Activated naive CD4-positive, alpha-beta T cell treated with anti-CD3 and anti-CD28 coated beads, Interleukin-2, amount 10 ng/mL, durations not matched to agents 7 days and 5 days (primary cell): ENCODE measurements around the gene PRRT1B.
"Not testable (repeated sequence)": the region's sequence is repeated elsewhere in the genome, so short reads cannot be mapped to it uniquely, and the experiment has no call there.

Source experiments
- CTCF ChIA-PET: fragments of 350-600 bp; sonication (Branson Sonifier 250); formaldehyde crosslinking; loops from one replicate; lab custom pipeline; 2021; ENCODE audit warnings: antibody characterized with exemption; lab: Charles Lee
- DNase-seq: peaks from one replicate; pipeline ENCODE4 v3.0.0-alpha.2; 2020
- H3K27ac Mint-ChIP-seq: one replicate; pipeline ENCODE4 v1.8.0; 2021; ENCODE audit warnings: mild to moderate bottlenecking, moderate library complexity, mixed read lengths
- H3K27me3 Mint-ChIP-seq: one replicate; pipeline ENCODE4 v1.8.0; 2021; ENCODE audit warnings: mild to moderate bottlenecking, mixed read lengths
- H3K36me3 Mint-ChIP-seq: one replicate; pipeline ENCODE4 v1.8.0; 2021; ENCODE audit warnings: mixed read lengths
- H3K4me1 Mint-ChIP-seq: one replicate; pipeline ENCODE4 v1.8.0; 2021; ENCODE audit warnings: mixed read lengths
- H3K4me3 Mint-ChIP-seq: one replicate; pipeline ENCODE4 v1.8.0; 2021; ENCODE audit warnings: mild to moderate bottlenecking, moderate library complexity, mixed read lengths
- H3K9me3 Mint-ChIP-seq: one replicate; pipeline ENCODE4 v1.8.0; 2021; ENCODE audit warnings: mixed read lengths

Gene PRRT1B

DNA sequence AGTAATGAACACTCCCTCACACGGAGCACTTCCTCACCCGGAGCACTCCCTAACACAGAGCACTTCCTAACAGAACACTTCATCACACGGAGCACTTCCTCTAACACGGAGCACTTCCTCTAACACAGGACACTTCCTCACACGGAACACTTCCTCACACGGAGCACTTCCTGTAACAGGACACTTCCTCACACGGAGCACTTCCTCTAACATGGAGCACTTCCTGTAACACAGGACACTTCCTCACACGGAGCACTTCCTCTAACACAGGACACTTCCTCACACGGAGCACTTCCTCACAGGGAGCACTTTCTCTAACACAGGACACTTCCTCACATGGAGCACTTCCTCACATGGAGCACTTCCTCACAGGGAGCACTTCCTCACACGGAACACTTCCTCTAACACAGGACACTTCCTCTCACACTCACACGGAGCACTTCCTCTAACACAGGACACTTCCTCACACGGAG is 29.7 kb upstream of the PRRT1B start:
- H3K27ac Mint-ChIP-seq, CTCF ChIA-PET, H3K27me3 Mint-ChIP-seq, H3K4me1 Mint-ChIP-seq, DNase-seq, H3K9me3 Mint-ChIP-seq, H3K4me3 Mint-ChIP-seq: not testable (repeated sequence)
- peaks cover 53% of the 10 kb centered on the region for H3K36me3 Mint-ChIP-seq

DNA sequence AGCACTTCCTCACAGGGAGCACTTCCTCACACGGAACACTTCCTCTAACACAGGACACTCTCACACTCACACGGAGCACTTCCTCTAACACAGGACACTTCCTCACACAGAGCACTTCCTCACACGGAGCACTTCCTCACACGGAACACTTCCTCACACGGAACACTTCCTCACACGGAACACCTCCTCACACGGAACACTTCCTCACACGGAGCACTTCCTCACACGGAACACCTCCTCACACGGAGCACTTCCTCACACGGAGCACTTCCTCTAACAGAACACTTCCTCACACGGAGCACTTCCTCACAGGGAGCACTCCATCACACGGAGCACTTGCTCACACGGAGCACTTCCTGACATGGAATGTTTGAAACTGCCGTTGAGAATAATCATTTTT is 29.2 kb upstream of the PRRT1B start:
- CTCF ChIA-PET = no interaction called here
- Mint-ChIP-seq H3K36me3 (peaks cover 50% of the 10 kb centered on the region), H3K27ac (no peak overlapping the region), H3K4me3 (no peak overlapping the region), H3K27me3 (no peaks in the 10 kb centered on the region), H3K4me1 (no peaks in the 10 kb centered on the region), H3K9me3 (no peaks in the 10 kb centered on the region)
- DNase-seq = no peak

DNA sequence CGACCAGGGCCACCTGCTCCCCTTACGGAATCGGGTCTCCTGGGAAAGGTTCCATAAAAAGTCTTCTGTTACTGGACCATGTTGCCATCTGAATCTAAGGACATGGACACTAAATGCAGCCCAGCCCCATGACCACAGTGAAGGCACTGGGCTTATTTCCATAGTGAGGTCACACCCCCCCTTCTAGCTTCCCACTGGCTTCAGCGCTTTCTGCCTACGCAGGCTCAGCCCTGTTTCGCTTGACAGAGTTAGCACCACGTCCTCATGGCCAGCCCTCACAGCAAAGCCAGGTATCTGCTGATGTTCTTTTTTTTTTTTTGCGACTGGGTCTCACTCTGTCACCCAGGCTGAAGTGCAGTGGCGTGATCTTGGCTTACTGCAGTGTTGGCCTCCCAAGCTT is 28.4 kb upstream of the PRRT1B start:
- peaks cover 47% of the 10 kb centered on the region for H3K36me3 Mint-ChIP-seq
- no peaks in the 10 kb centered on the region for H3K9me3 Mint-ChIP-seq
- no peak for DNase-seq
- H3K4me3 Mint-ChIP-seq = no peak overlapping the region
- CTCF ChIA-PET = no interaction called here
- H3K4me1 Mint-ChIP-seq = no peaks in the 10 kb centered on the region
- H3K27me3 Mint-ChIP-seq = no peaks in the 10 kb centered on the region
- H3K27ac Mint-ChIP-seq = no peak overlapping the region

DNA sequence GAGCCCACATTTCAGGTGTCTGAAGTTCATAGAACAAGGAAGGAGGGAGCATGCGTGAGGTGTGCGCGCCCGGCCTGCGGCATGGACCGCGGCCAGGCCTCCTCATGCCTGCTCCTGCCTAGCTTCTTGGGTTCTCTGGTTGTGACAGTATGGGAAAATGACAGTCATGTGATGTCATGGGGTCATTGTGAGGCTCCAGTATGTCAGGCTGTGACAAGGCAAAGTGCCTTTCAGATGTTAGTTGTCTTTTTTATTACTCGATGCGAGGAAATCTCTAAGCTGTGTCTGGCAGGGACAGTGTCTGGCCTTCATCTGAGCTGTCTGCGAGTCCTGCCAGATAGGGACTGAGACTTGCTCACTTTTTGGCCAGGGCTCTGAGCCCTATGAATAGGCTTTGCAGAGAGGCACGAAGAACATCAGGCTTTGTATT is 27.5 kb upstream of the PRRT1B start:
- no peak for DNase-seq
- no peaks in the 10 kb centered on the region for H3K9me3 Mint-ChIP-seq
- no peak overlapping the region for H3K4me3 Mint-ChIP-seq
- peak overlapping the region; percentile 7 for H3K27ac Mint-ChIP-seq
- CTCF ChIA-PET = no interaction called here
- no peaks in the 10 kb centered on the region for H3K4me1 Mint-ChIP-seq
- no peaks in the 10 kb centered on the region for H3K27me3 Mint-ChIP-seq
- H3K36me3 Mint-ChIP-seq = peaks cover 50% of the 10 kb centered on the region

DNA sequence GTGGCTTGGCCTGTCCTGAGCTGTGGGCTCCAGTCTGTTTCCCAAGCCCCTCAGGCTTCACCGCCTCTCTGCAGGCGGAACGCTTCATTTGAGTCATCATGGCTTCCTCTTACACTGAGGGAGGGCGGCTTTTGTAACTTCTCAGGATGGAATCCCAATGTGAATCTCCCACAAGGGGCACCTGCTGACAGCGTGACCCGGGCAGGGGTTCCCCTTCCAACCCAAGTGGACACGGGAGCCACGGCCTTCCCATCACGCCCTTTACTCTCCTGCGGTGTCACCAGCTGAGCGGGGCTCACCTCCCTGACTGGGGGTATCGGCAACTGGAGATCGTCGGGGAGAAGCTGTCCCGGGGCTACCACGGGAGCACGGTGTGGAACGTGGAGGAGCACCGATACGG is 26.8 kb upstream of the PRRT1B start:
- Mint-ChIP-seq H3K27me3 (no peaks in the 10 kb centered on the region), H3K4me3 (no peak overlapping the region), H3K36me3 (peaks cover 51% of the 10 kb centered on the region), H3K4me1 (no peaks in the 10 kb centered on the region), H3K27ac (no peak overlapping the region), H3K9me3 (no peaks in the 10 kb centered on the region)
- CTCF ChIA-PET = interaction anchor here (1.1 kb wide), 1 partner anchor 13 kb away, joined by 3 read pairs; no protein-coding TSS in a partner anchor
- no peak for DNase-seq

DNA sequence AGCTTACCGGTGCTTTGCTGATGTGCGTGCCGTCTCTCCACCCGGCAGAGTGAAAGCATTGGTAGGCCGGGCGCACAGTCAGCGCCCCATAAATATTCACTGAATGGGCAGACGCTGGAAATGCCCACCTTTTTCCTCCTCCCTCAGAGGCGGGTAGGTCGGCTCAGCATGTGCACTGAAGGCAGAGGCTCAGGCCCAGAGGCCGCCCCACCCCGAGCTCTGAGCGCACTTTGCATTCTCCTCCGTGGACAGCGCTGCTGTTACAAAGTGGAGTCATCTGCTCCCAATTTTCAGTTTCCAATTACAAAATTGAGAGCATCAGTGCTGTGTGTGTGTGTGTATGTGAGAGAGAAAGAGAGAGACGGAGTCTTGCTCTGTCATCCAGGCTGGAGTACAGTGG is 24.8 kb upstream of the PRRT1B start:
- H3K27me3 Mint-ChIP-seq = no peaks in the 10 kb centered on the region
- H3K36me3 Mint-ChIP-seq = peaks cover 53% of the 10 kb centered on the region
- no peaks in the 10 kb centered on the region for H3K9me3 Mint-ChIP-seq
- no peak overlapping the region for H3K27ac Mint-ChIP-seq
- no peak overlapping the region for H3K4me3 Mint-ChIP-seq
- no peak for DNase-seq
- CTCF ChIA-PET = no interaction called here
- H3K4me1 Mint-ChIP-seq = no peaks in the 10 kb centered on the region

DNA sequence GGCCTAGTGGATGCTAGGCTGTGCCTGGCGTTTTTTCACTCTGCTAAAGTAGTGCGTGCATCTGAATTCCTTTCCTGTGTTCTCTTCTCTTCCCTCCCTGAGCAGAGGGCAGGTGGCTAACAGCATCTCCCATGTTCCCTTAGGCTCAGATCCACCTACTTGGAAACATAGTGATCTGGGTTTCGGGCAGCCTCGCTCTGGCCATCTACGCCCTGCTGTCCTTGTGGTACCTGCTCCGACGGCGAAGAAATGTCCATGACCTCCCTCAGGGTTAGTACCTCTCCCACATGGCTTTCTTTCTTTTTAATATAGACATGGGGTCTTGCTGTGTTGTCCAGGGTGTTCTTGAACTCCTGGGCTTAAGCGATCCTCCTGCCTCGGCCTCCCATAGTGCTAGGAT is 24.1 kb upstream of the PRRT1B start:
- no peaks in the 10 kb centered on the region for H3K9me3 Mint-ChIP-seq
- H3K27ac Mint-ChIP-seq = no peak overlapping the region
- no peaks in the 10 kb centered on the region for H3K27me3 Mint-ChIP-seq
- H3K36me3 Mint-ChIP-seq = peaks cover 60% of the 10 kb centered on the region
- DNase-seq = no peak
- H3K4me3 Mint-ChIP-seq = no peak overlapping the region
- CTCF ChIA-PET = no interaction called here
- no peaks in the 10 kb centered on the region for H3K4me1 Mint-ChIP-seq

DNA sequence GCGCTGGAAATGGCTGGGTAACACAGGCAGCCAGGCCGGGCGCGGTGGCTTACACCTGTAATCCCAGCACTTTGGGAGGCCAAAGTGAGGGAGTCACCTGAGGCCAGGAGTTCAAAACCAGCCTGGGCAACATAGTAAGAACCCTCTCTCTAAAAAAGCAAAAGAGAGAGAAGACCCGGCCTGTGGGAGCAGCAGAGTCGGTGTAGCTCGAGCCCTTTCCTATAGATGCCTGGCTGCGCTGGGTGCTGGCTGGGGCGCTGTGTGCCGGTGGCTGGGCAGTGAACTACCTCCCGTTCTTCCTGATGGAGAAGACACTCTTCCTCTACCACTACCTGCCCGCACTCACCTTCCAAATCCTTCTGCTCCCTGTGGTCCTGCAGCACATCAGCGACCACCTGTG is 23.5 kb upstream of the PRRT1B start:
- Mint-ChIP-seq H3K27ac (no peak overlapping the region), H3K27me3 (no peaks in the 10 kb centered on the region), H3K4me1 (no peaks in the 10 kb centered on the region), H3K9me3 (no peaks in the 10 kb centered on the region), H3K4me3 (no peak overlapping the region), H3K36me3 (peaks cover 66% of the 10 kb centered on the region)
- no peak for DNase-seq
- CTCF ChIA-PET = no interaction called here

DNA sequence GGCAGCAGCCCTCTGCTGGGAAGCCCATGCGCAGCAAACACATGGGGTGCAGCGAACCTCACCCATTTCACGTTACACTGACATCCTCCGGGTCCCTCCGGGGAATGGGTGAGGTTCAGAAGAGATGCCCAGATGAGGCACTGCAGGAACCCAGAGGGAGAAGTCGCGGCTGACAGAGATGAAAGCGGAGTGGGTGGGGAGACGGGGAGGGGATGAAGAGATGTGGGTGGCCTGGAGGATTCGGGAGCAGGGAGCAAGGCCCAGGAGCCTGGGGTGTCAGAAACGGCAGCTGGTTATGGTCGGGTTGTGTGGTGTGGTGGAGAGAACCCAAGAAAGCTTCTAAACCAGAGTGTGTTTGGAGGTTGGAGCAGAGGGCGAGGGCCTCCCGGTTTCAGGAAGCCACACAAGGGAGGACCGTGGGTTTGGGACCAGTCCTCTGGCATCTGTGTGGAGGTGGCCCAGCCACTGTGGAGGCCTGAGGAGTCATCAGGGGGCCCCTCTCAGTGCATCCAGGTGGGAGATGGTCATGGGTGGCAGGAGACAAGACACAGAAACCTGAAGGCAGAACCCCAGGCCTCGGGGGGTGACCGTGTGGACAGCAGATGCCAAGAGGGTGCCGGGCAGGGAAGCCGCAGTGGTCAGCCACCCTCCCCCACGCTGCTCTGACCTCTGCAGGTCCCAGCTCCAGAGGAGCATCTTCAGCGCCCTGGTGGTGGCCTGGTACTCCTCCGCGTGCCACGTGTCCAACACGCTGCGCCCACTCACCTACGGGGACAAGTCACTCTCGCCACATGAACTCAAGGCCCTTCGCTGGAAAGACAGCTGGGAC is 22.9 kb upstream of the PRRT1B start:
- CTCF ChIA-PET = no interaction called here
- no peak for DNase-seq
- H3K36me3 Mint-ChIP-seq = peaks cover 69% of the 10 kb centered on the region
- no peak overlapping the region for H3K4me3 Mint-ChIP-seq
- no peaks in the 10 kb centered on the region for H3K4me1 Mint-ChIP-seq
- H3K27ac Mint-ChIP-seq = no peak overlapping the region
- H3K27me3 Mint-ChIP-seq = no peaks in the 10 kb centered on the region
- no peaks in the 10 kb centered on the region for H3K9me3 Mint-ChIP-seq

DNA sequence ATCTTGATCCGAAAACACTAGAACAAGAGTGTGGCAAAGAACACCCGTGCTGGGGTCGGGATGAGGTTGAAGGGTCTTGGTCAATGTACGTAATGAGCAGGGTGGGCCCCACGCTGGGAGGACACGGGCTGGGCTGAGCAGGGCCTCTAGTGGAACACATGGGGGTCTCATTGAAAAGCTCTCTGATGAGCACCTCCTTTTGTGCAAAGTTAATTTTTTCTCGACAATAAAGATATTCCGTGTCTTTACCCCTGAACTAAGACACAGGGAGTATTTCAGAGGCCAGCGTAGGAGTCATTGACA is 22.3 kb upstream of the PRRT1B start:
- no peak overlapping the region for H3K4me3 Mint-ChIP-seq
- CTCF ChIA-PET = no interaction called here
- H3K36me3 Mint-ChIP-seq = peaks cover 63% of the 10 kb centered on the region
- DNase-seq = no peak
- no peaks in the 10 kb centered on the region for H3K9me3 Mint-ChIP-seq
- no peaks in the 10 kb centered on the region for H3K27me3 Mint-ChIP-seq
- H3K27ac Mint-ChIP-seq = no peak overlapping the region
- H3K4me1 Mint-ChIP-seq = peaks cover under 1% of the 10 kb centered on the region

DNA sequence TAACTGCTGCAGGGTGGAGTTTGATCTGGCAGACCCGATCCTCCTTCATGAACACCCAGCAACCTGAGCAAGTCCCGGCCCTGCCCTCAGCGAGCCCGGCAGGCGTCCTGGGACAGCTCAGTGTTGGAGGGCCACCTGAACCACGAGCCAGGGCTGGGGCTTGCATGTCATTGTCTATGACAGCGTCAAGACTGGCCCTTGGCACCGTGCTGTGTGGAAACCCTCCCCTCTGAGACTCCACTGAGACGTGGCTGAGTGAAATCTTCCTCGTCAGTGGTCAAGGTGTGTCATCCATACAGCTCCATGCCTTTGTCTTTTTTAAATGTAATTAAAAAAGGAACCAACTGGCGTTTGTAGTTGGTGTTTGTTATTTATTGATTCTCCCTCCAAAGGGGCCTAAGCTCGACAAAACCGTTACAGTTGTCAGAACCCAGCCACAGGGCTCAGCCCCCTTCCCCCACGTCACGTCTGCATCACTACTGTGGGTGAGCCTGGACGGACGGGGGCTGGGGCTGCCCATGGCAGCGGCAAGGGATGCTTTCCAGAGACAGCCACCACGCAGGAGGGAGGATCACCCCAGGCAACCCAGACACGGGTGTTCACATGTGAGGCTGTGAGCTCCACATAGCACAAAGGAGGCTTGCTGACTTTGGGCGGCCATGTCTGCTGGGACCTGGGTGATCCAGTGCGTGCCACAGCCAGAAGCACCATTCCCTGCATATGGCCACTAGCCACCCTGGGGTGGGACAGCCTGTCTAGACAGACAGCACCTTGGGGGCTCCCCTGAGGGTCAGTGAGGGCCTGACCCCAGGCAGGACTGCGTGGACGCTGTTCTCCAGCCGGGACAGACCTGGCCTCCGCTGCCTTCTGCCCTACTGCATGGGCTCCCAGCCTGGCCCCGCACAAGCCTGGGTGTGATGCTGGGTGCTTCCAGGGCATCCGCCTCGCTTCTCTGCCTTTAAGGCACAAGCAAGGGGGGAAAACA is 21.6 kb upstream of the PRRT1B start:
- Mint-ChIP-seq H3K4me1 (peaks cover 8% of the 10 kb centered on the region), H3K27me3 (no peaks in the 10 kb centered on the region), H3K9me3 (no peaks in the 10 kb centered on the region), H3K36me3 (peaks cover 63% of the 10 kb centered on the region), H3K27ac (no peak overlapping the region), H3K4me3 (no peak overlapping the region)
- CTCF ChIA-PET = no interaction called here
- no peak for DNase-seq

DNA sequence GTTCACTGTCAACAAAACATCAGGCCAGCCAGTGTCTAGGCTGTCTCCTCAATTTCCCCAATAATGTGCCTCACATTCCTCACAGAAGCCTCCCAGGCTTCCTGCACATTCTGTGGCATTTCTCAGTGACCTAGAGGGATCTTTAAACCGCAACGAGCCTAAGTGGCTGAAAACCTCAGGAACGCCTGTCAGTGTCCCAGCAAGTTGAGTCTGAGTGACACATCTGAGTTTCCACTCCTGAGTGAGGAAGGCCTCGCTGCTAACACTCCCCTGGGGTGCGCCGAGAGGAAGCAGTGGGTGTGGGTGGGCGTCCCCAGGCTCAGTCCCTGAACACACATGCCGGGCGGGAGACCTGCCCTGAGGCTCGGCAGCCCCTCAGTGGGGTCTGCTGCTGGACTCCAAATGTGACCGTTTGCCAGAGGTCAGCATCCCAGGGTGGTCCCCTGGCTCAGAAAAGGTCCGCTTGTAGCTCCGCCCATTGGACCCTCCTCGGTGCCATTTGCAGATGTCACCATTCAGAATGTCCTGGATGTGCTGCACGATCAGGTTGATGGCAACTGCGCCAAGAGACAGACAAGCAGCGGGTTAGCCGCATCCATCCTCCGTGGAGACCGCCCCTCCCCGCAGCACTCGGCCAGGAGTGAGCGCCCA is 20.5 kb upstream of the PRRT1B start:
- Mint-ChIP-seq H3K27me3 (no peaks in the 10 kb centered on the region), H3K27ac (peak overlapping the region; percentile 61), H3K36me3 (peaks cover 55% of the 10 kb centered on the region), H3K9me3 (no peaks in the 10 kb centered on the region), H3K4me1 (peaks cover 15% of the 10 kb centered on the region), H3K4me3 (no peak overlapping the region)
- CTCF ChIA-PET = no interaction called here
- DNase-seq = no peak

DNA sequence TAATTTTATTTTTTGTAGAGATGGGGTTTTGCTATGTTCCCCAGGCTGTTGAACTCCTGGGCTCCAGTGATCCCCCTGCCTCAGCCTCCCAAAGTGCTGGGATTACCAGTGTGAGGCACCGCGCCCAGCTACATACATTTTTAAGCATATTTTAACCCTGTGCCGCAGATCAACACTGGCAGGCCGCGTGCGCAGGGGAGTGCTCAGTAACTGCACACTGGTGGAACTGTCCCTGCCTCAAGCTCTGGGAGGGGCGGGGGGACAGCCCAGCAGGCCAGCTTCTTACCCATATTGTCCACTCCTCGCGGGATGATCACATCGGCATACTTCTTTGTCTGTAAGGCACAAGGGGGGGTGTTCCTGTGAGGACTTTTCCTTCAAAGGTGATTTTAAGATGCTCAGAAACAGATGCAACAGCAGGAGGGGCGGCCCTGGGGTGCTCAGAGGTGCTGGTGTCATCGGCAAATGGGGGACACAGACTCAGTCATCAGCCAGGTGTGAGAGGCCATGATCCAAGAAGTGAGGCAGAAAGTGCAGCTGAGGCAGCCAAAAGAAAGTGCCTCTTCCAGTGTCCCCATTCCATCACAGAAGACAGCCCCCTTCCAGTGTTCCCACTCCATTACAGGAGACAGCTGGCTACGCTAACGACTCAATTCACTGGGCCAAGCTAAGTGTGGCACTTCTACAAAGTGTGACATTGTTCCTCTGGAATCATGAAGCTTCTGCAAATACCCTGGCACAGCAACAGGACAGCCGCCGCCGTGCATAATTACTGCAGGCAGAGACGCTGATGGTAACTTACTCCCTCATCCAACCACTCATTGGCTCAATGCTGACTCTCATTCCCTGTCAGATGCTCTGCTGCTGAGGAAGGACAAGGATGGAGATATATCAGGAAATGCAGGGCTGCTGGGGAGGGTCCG is 19.4 kb upstream of the PRRT1B start:
- no peaks in the 10 kb centered on the region for H3K27me3 Mint-ChIP-seq
- H3K4me3 Mint-ChIP-seq = no peak overlapping the region
- no peaks in the 10 kb centered on the region for H3K9me3 Mint-ChIP-seq
- no peak for DNase-seq
- H3K4me1 Mint-ChIP-seq = peaks cover 19% of the 10 kb centered on the region
- peak overlapping the region; percentile 56 for H3K27ac Mint-ChIP-seq
- CTCF ChIA-PET = no interaction called here
- peaks cover 53% of the 10 kb centered on the region for H3K36me3 Mint-ChIP-seq
